K562 (cell line): Measurements from ENCODE around the gene KDM2A. TPM values are rescaled to one million over a fixed set of nuclear protein-coding genes. Genes with fewer than 3 reads are reported as not detected.
"Not testable (repeated sequence)": the region's sequence is repeated elsewhere in the genome, so short reads cannot be mapped to it uniquely, and the experiment has no call there.

Experiments used
- ATAC-seq: fragments of 200-7000 bp; cut with Tn5 transposase; 3 replicates; pipeline ENCODE4 v1.9.1; 2020; ENCODE audit warnings: moderate library complexity
- BruUV-seq: library from RNA; stranded (reverse); fragments of 400-500 nt; replicated peaks from 2 replicates; lab custom pipeline; 2021; lab: Mats Ljungman, UMichigan
- CTCF ChIA-PET: fragments of 300-600 bp; formaldehyde crosslinking; extraction: SDS; loops from one replicate; lab custom pipeline; 2021; ENCODE audit warnings: low intra/inter-chr PET ratio; lab: Yijun Ruan, JAX
- POLR2A ChIA-PET: fragments of 300-600, 350-650 bp; sonication (Branson Sonifier 250); formaldehyde crosslinking; extraction: SDS; loops from one replicate; lab custom pipeline; 2021; ENCODE audit warnings: antibody characterized with exemption, inconsistent platforms; lab: Yijun Ruan, JAX
- DNase-seq, 4 experiments: peaks; one replicate each; pipeline versions ENCODE4 v3.0.0 to v3.0.0-alpha.2; 2011 to 2018; ENCODE audit warnings: low spot score in 3 of 4, mixed read lengths in 3 of 4; ENCODE audit errors: extremely low read depth in 1 of 4
- FAIRE-seq: peaks from 2 replicates; lab custom pipeline; 2011; peaks lifted over from hg19 to GRCh38; lab: Jason Lieb, UNC
- H2AFZ ChIP-seq: 2 replicates; pipeline ENCODE4 v1.6.0; 2011; ENCODE audit warnings: low read depth, low read length, control low read depth, inconsistent platforms
- H3K27ac ChIP-seq: fragments of 200-600 bp; 3 replicates; pipeline ENCODE4 v1.8.0; 2011; ENCODE audit warnings: low read depth, mild to moderate bottlenecking, control low read depth, inconsistent platforms, low read length, moderate library complexity, mixed read lengths; ENCODE audit errors: extremely low read depth
- H3K27me3 ChIP-seq, 2 experiments: fragments of 300-600 bp in 1 of 2; 2 replicates in 1 of 2; 3 replicates in 1 of 2; pipeline versions ENCODE4 v1.6.0 to v1.8.0; 2011; ENCODE audit warnings: inconsistent platforms in 2 of 2, low read length in 2 of 2, mild to moderate bottlenecking in 1 of 2, mixed read lengths in 1 of 2, moderate library complexity in 1 of 2; ENCODE audit not compliant: control insufficient read depth in 2 of 2, insufficient read depth in 2 of 2
- H3K36me3 ChIP-seq: fragments of 300-600 bp; 3 replicates; pipeline ENCODE4 v1.8.0; 2011; ENCODE audit warnings: mild to moderate bottlenecking, low read length, inconsistent platforms; ENCODE audit not compliant: control insufficient read depth, insufficient read depth
- H3K4me1 ChIP-seq, 2 experiments: fragments of 200-600 bp in 1 of 2; replicated peaks in 1 of 2; 2 replicates in 1 of 2; 3 replicates in 1 of 2; pipeline versions ENCODE4 v1.5.1 to v1.8.0; 2011; ENCODE audit warnings: inconsistent platforms in 2 of 2, low read length in 2 of 2, mild to moderate bottlenecking in 1 of 2, mixed read lengths in 1 of 2, moderate library complexity in 1 of 2; ENCODE audit not compliant: control insufficient read depth in 2 of 2, insufficient read depth in 2 of 2
- H3K4me2 ChIP-seq: 2 replicates; pipeline ENCODE4 v1.6.1; 2011; ENCODE audit warnings: low read length, control low read depth, inconsistent platforms, mixed read lengths; ENCODE audit not compliant: insufficient read depth
- H3K4me3 ChIP-seq: fragments of 200-600 bp; sonication (generic), shearing (Covaris generic); 2 replicates; pipeline ENCODE4 v1.5.1; 2016; ENCODE audit warnings: control low read depth, inconsistent platforms
- H3K79me2 ChIP-seq: fragments of 200-600 bp; 3 replicates; pipeline ENCODE4 v1.8.0; 2011; ENCODE audit warnings: low read length, inconsistent platforms; ENCODE audit not compliant: control insufficient read depth, insufficient read depth
- H3K9ac ChIP-seq, 2 experiments: 2 replicates each; pipeline versions ENCODE4 v1.6.0 to v1.6.1; 2011; ENCODE audit warnings: low read depth in 2 of 2, low read length in 2 of 2, control low read depth in 1 of 2, inconsistent platforms in 1 of 2, mild to moderate bottlenecking in 1 of 2, mixed read lengths in 1 of 2; ENCODE audit not compliant: insufficient read depth in 1 of 2
- H3K9me1 ChIP-seq: one replicate; pipeline ENCODE4 v1.6.0; 2011; ENCODE audit warnings: inconsistent platforms, mild to moderate bottlenecking, low read length, moderate library complexity; ENCODE audit not compliant: control insufficient read depth, insufficient read depth
- H3K9me3 ChIP-seq: replicated peaks from 2 replicates; pipeline ENCODE4 v1.5.1; 2011; ENCODE audit warnings: low read depth, low read length, inconsistent platforms; ENCODE audit not compliant: control insufficient read depth, insufficient read depth
- H4K20me1 ChIP-seq: replicated peaks from 2 replicates; pipeline ENCODE4 v1.6.1; 2011; ENCODE audit warnings: low read length, inconsistent platforms, mixed read lengths; ENCODE audit not compliant: control insufficient read depth, insufficient read depth
- ZNF212 ChIP-seq: fragments of 450-650 bp; formaldehyde crosslinking; IDR thresholded peaks from 2 replicates; pipeline ENCODE4 v1.4.0; 2020; ENCODE audit warnings: mild to moderate bottlenecking
- WGBS: fragments of 100-300 bp; shearing (Covaris generic); methylation state at CpG from one replicate; pipeline ENCODE4 v1.1.6; 2016; ENCODE audit warnings: low coverage, mixed read lengths; ENCODE audit not compliant: insufficient coverage; ENCODE audit errors: missing lambda C conversion rate; 5-methylcytosine and 5-hydroxymethylcytosine counted together
- in situ Hi-C: fragments of 300-500 bp; cut with MboI; formaldehyde crosslinking; loops from 4 replicates; pipeline ENCODE4 v1.15.0; 2018; ENCODE audit warnings: inconsistent platforms, mixed read lengths
- intact Hi-C: fragments of 100-400 bp; cut with micrococcal nuclease; formaldehyde crosslinking; loops from 2 replicates; pipeline ENCODE4 v1.14.2; 2022
- polyA plus RNA-seq, 8 experiments: library from polyadenylated mRNA; depleted of rRNA in 4 of 8; stranded (reverse) in 5 of 8; unstranded in 3 of 8; fragments of >200 nt; fragmentation: Nextera tagmentation in 2 of 8; fragmentation: Illumina TruSeq in 1 of 8; extraction: Ambion mirVana in 2 of 8; extraction: Trizol in 1 of 8; gene quantifications; 2 replicates each; pipeline versions ENCODE4 v1.2.1 to v1.2.3, GENCODE V29; 2011 to 2014; ENCODE audit warnings: inconsistent platforms in 1 of 8, missing spikeins in 1 of 8
- total RNA-seq, 7 experiments: library from RNA; depleted of rRNA in 6 of 7; stranded (reverse); fragments of >200 nt in 6 of 7; fragmentation: Illumina TruSeq in 2 of 7; extraction: Trizol in 2 of 7; gene quantifications; 2 replicates each; pipeline versions ENCODE4 v1.2.1 to v1.2.3, GENCODE V29; 2011 to 2021; ENCODE audit warnings: low replicate concordance in 1 of 7
- TF ChIP-seq, protein P1 (sequence below): fragments of 450-650 bp; IDR thresholded peaks from 2 replicates; pipeline ENCODE4 v1.6.1; 2016; ENCODE audit warnings: mild to moderate bottlenecking

The KDM2A gene
- total and polyA plus RNA-seq, 9 of the 15 experiments (the other 6 are each of a cell fraction or from before 2014, with no cell fraction given), result 5.0 to 39.3 (median 21.3) TPM

DNA sequence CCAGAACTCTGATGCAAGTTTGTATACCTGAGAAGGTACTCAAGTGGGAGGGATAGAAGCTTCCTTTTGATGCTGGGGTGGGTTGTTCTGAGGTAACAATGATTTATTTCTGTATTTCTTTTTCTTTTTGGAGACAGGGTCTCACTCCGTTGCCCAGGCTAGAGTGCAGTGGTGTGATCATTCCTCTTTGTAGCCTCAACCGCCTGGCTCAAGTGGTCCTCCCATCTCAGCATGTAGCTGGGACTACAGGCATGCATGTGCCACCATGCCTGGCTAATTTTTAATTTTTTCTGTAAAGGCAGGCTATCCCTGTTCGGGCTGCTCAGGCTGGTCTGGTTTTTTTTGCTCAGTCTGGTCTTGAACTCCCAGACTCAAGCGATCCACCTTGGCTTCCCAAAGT, 7.9 kb downstream of the KDM2A start:
- 92% methylated on average over 4 of the region's 4 CpGs for WGBS

DNA sequence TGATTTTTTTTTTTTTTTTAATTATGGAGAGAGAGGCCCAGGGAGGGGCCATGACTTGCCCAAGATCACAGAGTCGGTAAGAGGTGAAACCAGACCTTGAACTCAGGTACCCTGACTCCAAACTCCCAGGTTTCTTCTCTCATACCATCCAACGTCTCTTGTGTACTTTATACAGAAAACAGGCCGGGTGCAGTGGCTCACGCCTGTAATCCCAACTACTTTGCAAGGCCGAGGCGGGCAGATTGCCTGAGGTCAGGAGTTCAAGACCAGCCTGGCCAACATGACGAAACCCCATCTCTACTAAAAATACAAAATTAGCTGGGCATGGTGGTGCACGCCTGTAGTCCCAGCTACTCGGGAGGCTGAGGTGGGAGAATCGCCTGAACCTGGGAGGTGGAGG, 11.8 kb downstream of the KDM2A start:
- DNase-seq, H3K9ac ChIP-seq, FAIRE-seq, H3K4me3 ChIP-seq, H3K4me1 ChIP-seq, H3K9me1 ChIP-seq, H4K20me1 ChIP-seq, ATAC-seq, H3K27ac ChIP-seq, in situ Hi-C loops, H3K4me2 ChIP-seq, CTCF ChIA-PET, H2AFZ ChIP-seq, H3K27me3 ChIP-seq, BruUV-seq, POLR2A ChIA-PET, H3K9me3 ChIP-seq, intact Hi-C loops: not testable (repeated sequence)
- H3K36me3 ChIP-seq, result peaks cover 60% of the 10 kb centered on the region
- peaks cover 68% of the 10 kb centered on the region for H3K79me2 ChIP-seq
- WGBS, result 87% methylated on average over 10 of the region's 10 CpGs

More for the DNA sequence above, 7.9 kb downstream of the KDM2A start:
- TF ChIP-seq, protein P1, sequence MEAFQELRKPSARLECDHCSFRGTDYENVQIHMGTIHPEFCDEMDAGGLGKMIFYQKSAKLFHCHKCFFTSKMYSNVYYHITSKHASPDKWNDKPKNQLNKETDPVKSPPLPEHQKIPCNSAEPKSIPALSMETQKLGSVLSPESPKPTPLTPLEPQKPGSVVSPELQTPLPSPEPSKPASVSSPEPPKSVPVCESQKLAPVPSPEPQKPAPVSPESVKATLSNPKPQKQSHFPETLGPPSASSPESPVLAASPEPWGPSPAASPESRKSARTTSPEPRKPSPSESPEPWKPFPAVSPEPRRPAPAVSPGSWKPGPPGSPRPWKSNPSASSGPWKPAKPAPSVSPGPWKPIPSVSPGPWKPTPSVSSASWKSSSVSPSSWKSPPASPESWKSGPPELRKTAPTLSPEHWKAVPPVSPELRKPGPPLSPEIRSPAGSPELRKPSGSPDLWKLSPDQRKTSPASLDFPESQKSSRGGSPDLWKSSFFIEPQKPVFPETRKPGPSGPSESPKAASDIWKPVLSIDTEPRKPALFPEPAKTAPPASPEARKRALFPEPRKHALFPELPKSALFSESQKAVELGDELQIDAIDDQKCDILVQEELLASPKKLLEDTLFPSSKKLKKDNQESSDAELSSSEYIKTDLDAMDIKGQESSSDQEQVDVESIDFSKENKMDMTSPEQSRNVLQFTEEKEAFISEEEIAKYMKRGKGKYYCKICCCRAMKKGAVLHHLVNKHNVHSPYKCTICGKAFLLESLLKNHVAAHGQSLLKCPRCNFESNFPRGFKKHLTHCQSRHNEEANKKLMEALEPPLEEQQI, result no peak
- no peak for TF ChIP-seq ZNF212
- Histone ChIP-seq H3K4me2 (no peak overlapping the region), H3K9ac (no peak overlapping the region), H4K20me1 (peaks cover 3% of the 10 kb centered on the region; the same call in 1 of the 2 replicates), H3K4me1 (peaks cover 0 to 3% of the 10 kb centered on the region in 2 experiments; a peak in 2 of 5 replicates), H3K36me3 (peaks cover 41% of the 10 kb centered on the region; the same call in 2 of the 3 replicates), H3K27ac (no peak overlapping the region), H3K27me3 (no peaks in the 10 kb centered on the region), H3K9me3 (no peaks in the 10 kb centered on the region), H3K79me2 (peaks cover 87% of the 10 kb centered on the region), H3K9me1 (no peaks in the 10 kb centered on the region), H3K4me3 (no peak overlapping the region), H2AFZ (no peak overlapping the region)
- FAIRE-seq, result no peak
- in situ Hi-C loops (no loop called here), intact Hi-C loops (no loop called here)
- BruUV-seq, result no TSS peak
- CTCF ChIA-PET, result no interaction called here
- ATAC-seq, result no peak
- POLR2A ChIA-PET, result interaction anchor here (0.6 to 1.3 kb wide), 2 partner anchors 8 to 114 kb away, joined by 3 to 4 read pairs; no protein-coding TSS in a partner anchor
- DNase-seq, result no peak
